HG03045 (cell line): ENCODE measurements around the gene PDCD2L.
"Not testable (repeated sequence)": the region's sequence is repeated elsewhere in the genome, so short reads cannot be mapped to it uniquely, and the experiment has no call there.

ENCODE experiments used
- ATAC-seq: cut with Tn5 transposase; IDR thresholded peaks from one replicate; pipeline ENCODE4 v1.9.1; 2021; ENCODE audit warnings: mild to moderate bottlenecking, moderate library complexity; ENCODE audit not compliant: unreplicated experiment

Gene PDCD2L

DNA sequence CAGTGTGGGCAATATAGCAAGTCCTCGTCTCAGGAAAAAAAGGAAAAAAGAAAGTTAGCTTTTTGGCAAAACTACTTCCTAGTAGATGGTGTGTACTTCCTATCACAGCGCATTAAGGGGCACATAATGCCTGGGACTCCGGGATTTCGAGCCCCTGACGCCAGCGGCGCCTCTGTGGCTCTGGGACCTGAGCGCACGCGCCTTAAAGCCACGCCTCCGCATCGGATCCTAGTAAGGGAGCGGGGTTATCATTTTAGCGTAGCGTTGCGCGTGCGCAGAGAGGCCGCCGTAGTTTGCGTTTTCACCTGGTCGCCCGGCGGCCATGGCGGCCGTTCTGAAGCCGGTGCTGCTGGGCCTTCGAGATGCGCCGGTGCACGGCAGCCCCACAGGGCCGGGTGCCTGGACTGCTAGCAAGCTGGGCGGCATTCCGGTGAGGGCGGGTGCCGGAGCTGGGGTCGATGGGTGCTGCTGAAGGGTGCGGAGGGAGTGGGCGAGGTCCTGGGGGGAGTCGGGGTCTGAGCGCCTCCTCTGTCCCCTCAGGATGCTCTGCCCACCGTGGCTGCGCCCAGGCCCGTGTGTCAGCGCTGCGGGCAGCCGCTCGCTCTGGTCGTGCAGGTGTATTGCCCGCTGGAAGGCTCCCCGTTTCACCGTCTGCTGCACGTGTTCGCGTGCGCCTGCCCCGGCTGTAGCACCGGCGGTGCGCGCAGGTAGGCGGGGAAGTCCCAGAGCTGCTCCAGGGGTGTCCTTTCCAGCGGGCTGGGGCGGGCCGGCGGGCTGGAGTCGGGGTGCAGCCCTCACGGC lies at the start of gene PDCD2L:
PDCD2L (plus strand) TSS at position 291 of the 801 bp plus-strand sequence; CDS start at position 323, 32 bp downstream.
- ATAC-seq, result peak; percentile 81

GRCh38 chr19:34355201-34355600 lies 49.0 kb upstream of the PDCD2L start:
- no peak for ATAC-seq

GRCh38 chr19:34356875-34357274 lies 47.3 kb upstream of the PDCD2L start:
- no peak for ATAC-seq

- ATAC-seq, result no peak
Observed at GRCh38 chr19:34357431-34357830, 46.8 kb upstream of the PDCD2L start.

GRCh38 chr19:34359140-34359953 lies 44.9 kb upstream of the PDCD2L start:
- peak; percentile 91 for ATAC-seq

- no peak for ATAC-seq
Observed at GRCh38 chr19:34359954-34360315, 44.3 kb upstream of the PDCD2L start.

- no peak for ATAC-seq
Observed at GRCh38 chr19:34360354-34360909, 43.8 kb upstream of the PDCD2L start.

DNA sequence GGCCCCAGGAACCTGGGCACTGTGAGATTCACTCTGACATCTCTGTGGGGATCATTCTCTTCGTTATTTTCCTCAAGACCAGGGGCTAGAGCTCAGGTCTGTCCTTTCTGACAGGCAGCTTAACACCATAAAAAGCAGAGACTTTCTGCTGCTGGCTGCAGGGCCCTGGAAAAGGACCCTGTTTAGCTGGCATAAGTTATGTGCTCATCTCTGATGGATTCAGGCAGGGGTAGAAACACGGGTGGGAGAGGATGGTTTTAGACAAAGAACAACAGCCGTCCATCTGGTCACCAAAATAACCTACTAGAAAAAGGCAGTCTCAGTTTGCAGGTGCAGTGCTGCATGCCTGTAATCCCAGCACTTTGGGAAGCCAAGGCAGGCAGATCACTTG lies 41.5 kb upstream of the PDCD2L start:
- no peak for ATAC-seq

DNA sequence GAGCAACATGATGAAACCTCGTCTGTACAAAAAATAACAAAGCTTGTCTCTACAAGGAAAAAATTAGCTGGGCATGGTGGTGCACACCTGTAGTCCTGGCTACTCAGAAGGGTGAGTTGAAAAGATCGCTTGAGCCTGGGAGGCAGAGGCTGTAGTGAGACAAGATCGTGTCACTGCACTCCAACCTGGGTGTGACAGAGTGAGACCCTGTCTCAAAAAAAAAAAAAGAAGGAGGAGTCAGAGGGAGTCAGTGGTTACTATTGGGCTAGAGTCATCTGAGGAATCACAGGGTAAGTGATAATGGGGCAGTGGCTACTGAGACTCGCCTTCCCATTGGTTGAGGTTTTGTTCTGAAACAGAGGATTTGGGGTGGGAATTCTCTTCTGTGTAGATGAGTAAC lies 41.1 kb upstream of the PDCD2L start:
- ATAC-seq, result no peak

GRCh38 chr19:34363930-34364329 lies 40.3 kb upstream of the PDCD2L start:
- no peak for ATAC-seq

GRCh38 chr19:34364462-34364829 lies 39.8 kb upstream of the PDCD2L start:
- ATAC-seq, result no peak

GRCh38 chr19:34364830-34365462 lies 39.3 kb upstream of the PDCD2L start, which contains the start of gene GPI:
GPI (plus strand) TSS chr19:34365196; CDS start chr19:34365267, 71 bp downstream.
- peak; percentile 69 for ATAC-seq

DNA sequence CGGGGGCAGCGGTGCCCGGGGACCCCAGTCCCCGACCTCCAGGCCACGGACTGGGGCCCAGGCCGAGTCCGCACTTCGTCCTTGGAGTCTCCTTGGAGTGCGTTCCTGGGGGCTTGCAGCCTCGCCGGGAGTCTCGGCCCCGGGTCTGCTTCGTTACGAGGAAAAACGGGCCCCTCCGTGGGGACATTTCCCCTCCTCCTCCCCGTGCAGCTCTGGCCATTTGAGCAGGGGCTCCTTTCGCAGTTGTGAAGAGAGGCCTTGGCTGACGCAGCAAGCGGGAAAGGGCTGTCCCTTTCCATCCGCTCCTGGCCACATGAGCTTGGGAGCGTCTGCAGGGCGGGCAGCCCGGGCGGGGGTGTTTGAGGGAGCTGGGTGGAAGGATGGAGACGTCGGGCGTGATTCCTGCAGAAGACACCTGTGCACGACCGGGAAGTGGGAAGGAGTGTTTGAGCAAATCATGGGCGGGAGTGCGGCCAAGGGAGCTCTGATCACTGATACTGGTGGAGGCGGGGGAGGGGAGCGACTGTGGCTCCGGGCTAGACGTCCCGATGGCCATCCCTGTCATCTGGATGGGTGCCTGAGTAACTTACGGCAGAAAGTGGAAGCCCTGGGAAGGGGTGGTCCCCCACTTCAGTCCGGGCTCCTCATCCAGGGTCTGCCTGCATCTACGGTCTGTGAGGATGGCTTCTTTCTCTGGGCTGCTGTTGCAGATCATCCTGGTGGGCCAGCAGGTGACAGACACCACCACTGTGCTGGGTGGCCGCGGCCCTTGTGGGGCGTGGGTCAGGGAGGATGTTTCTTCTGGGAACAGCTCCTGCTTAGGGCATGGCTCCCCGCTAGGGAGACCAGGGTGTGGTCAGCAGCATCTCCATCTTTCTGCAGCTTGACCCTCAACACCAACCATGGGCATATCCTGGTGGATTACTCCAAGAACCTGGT lies 38.5 kb upstream of the PDCD2L start:
- ATAC-seq, result no peak

DNA sequence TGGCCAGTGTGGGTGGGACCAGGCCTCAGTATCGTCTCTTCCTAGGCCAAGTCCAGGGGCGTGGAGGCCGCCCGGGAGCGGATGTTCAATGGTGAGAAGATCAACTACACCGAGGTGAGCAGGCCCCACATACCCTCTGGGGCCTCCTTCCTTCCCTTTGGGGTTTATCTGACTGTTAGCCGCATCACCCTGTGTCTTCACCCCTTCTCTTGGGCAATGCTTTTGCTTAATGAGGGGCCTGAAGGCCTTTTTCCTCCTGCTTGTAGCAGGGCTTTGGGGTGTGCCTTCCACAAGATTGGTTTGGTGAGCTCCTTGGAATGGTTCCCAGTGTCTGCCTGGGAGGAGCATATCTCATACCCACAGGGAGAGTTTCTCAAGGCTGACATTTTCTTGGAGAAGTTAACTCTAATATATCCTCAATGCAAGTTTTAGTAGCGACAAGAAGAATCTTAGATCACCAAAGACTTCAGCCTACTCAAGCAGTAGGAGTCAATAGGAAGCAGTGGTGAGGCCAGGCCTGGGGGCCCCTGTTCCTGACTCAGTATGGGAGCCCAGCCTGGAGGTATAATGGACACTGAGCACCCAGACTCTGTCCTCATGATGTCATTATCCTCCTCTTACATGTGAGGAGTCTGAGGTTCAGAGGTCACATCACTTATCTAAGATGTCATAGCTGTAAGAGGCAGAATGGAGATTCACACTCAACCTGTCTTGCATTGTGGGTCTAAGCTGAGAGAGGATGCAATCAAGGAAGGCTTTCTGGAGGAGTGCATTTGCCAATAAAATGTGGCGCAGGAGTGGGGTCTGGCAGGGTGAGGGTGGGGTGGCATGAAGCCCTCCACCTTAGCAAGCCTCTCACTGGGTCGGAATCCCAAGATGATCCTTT lies 37.2 kb upstream of the PDCD2L start:
- no peak for ATAC-seq

GRCh38 chr19:34367624-34367957 lies 36.6 kb upstream of the PDCD2L start:
- no peak for ATAC-seq

DNA sequence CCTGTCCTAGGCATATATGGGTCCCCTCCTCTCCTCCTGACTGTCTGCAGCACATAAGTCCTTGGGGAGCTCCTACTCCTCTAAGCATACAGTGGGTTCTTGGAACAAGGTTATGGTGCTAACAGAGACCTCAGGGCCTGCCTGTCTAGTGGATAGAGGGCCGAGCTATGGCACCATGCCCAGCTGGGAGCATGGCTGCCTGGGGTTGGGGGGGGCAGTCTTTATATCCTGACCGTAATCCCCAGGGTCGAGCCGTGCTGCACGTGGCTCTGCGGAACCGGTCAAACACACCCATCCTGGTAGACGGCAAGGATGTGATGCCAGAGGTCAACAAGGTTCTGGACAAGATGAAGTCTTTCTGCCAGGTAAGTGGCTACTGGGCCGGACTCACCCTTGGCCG lies 35.9 kb upstream of the PDCD2L start:
- no peak for ATAC-seq

DNA sequence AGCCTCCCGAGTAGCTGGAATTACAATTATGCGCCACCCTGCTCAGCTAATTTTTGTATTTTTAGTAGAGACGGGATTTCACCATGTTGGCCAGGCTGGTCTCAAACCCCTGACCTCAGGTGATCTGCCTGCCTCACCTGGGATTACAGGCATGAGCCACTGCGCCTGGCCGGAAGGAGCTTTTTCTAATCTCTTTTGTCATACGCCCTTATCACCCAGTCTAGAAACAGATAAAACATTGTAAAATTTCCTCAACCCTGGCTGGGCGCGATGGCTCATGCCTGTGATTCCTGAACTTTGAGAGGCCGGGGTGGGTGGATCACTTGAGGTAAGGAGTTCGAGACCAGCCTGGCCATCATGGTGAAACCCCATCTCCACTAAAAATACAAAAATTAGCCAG lies 35.0 kb upstream of the PDCD2L start:
- ATAC-seq, result not testable (repeated sequence)

GRCh38 chr19:34370117-34370516 lies 34.1 kb upstream of the PDCD2L start:
- ATAC-seq, result no peak

GRCh38 chr19:34370983-34371382 lies 33.2 kb upstream of the PDCD2L start:
- ATAC-seq, result no peak
